Hepatocyte (in vitro differentiated cells): ENCODE data around the gene ALG12.

Experiments used
- CTCF ChIP-seq: fragments of 200-600 bp; sonication (generic); IDR thresholded peaks from 2 replicates; pipeline ENCODE4 v1.5.1; 2016; ENCODE audit warnings: antibody characterized with exemption, mild to moderate bottlenecking; ENCODE audit not compliant: poor library complexity
- EZH2 ChIP-seq: fragments of 200-600 bp; sonication (generic); IDR thresholded peaks from 2 replicates; pipeline ENCODE4 v1.6.1; 2016; ENCODE audit warnings: antibody characterized with exemption, mild to moderate bottlenecking, borderline replicate concordance
- EZH2phosphoT487 ChIP-seq: fragments of 200-600 bp; sonication (generic); IDR thresholded peaks from one replicate; pipeline ENCODE4 v1.6.1; 2018; ENCODE audit warnings: antibody characterized with exemption, mild to moderate bottlenecking, low read depth, moderate library complexity; ENCODE audit not compliant: unreplicated experiment, severe bottlenecking

DNA sequence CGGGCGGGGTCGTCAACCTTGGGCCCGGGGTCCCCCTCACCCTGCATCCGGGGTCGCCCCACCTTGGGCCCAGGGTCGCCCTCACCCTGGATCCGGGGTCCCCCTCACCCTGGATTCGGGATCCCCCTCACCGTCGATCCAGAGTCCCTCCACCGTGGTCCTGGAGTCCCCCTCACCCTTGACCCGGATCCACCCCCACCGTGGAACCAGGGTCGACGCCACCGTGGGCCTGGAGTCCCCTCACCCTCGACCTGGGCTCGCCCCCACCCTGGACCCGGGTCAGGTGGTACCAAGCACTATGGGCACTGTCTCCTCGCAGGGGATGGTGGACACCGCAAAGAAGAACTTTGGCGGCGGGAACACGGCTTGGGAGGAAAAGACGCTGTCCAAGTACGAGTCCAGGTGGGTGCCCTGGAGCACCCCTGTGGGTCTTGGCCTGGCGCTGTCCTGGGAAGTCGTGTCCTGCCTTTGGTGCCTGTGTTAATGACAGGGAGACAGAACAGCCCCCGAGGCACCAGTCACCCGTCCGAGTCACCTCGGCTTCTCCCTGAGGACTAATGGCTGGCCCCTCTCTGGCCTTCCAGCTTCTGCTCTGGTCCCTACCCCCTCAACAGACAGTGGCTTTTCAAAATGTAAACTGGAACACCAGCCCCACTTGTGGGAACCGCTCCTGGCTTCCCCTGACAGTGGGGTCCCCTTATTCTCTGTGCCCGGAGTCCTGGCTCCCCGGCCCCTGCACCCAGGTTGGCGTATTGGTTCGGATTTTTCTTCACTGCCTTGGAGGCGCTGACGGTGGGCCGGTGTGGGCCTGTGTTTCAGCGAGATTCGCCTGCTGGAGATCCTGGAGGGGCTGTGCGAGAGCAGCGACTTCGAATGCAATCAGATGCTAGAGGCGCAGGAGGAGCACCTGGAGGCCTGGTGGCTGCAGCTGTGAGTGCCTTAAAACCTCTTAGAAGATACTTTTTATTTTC, 958 bp upstream of the ALG12 start:
- TF ChIP-seq CTCF (no peak), EZH2 (no peak), EZH2phosphoT487 (no peak)
